HepG2 (cell line): Measurements from ENCODE around the gene MS4A3. TPM values are rescaled to one million over a fixed set of nuclear protein-coding genes. Genes with fewer than 3 reads are reported as not detected.

Source experiments
- ETV5 ChIP-seq: IDR thresholded peaks from 2 replicates; pipeline ENCODE4 v1.6.1; 2018; ENCODE audit warnings: missing biosample characterization, missing genetic modification reagents, inconsistent platforms, borderline replicate concordance
- FOXK1 ChIP-seq: sonication (generic); formaldehyde crosslinking; IDR thresholded peaks from 2 replicates; pipeline ENCODE4 v1.4.0; 2020; ENCODE audit warnings: low read depth, missing genetic modification reagents, borderline replicate concordance
- FOXM1 ChIP-seq: sonication (generic); formaldehyde crosslinking; IDR thresholded peaks from 2 replicates; pipeline ENCODE4 v1.5.0; 2020; ENCODE audit warnings: missing genetic modification reagents
- FOXP1 ChIP-seq, 2 experiments: fragments of 450-650 bp in 1 of 2; IDR thresholded peaks; 2 replicates each; pipeline ENCODE4 v1.6.1; 2017 to 2018; ENCODE audit warnings: antibody characterized with exemption in 1 of 2
- GABPB1 ChIP-seq: IDR thresholded peaks from 2 replicates; pipeline ENCODE4 v1.6.1; 2016; ENCODE audit warnings: mild to moderate bottlenecking, missing genetic modification reagents, moderate library complexity, missing compliant biosample characterization
- HMG20B ChIP-seq: conservative IDR thresholded peaks from 2 replicates; pipeline ENCODE4 v1.6.1; 2016; ENCODE audit warnings: missing genetic modification reagents, missing compliant biosample characterization
- HOXA7 ChIP-seq: sonication (generic); formaldehyde crosslinking; IDR thresholded peaks from 2 replicates; pipeline ENCODE4 v1.8.1; 2022; ENCODE audit warnings: mild to moderate bottlenecking, missing genetic modification reagents, moderate library complexity
- JUN ChIP-seq: sonication (generic); formaldehyde crosslinking; IDR thresholded peaks from 2 replicates; pipeline ENCODE4 v1.4.0; 2020; ENCODE audit warnings: mild to moderate bottlenecking, missing genetic modification reagents
- JUNB ChIP-seq: sonication (generic); formaldehyde crosslinking; IDR thresholded peaks from 2 replicates; pipeline ENCODE4 v1.8.0; 2022; ENCODE audit warnings: missing genetic modification reagents, mild to moderate bottlenecking, borderline replicate concordance
- MED13 ChIP-seq: sonication (generic); formaldehyde crosslinking; IDR thresholded peaks from 2 replicates; pipeline ENCODE4 v1.5.0; 2020; ENCODE audit warnings: missing genetic modification reagents
- MTF2 ChIP-seq: sonication (generic); formaldehyde crosslinking; IDR thresholded peaks from 2 replicates; pipeline ENCODE4 v1.5.0; 2020; ENCODE audit warnings: missing genetic modification reagents, borderline replicate concordance
- PTBP1 ChIP-seq: fragments of 200-400 bp; formaldehyde crosslinking; IDR thresholded peaks from 2 replicates; pipeline ENCODE4 v1.6.1; 2018; ENCODE audit warnings: low read length, low read depth; ENCODE audit not compliant: poor library complexity, severe bottlenecking
- SOX13 ChIP-seq, 3 experiments: fragments of 450-650 bp in 1 of 3; sonication (generic) in 1 of 3; formaldehyde crosslinking in 1 of 3; IDR thresholded peaks in 2 of 3; conservative IDR thresholded peaks in 1 of 3; 2 replicates each; pipeline versions ENCODE4 v1.5.0 to v1.6.1; 2016 to 2020; ENCODE audit warnings: antibody characterized with exemption in 1 of 3, mild to moderate bottlenecking in 1 of 3, missing compliant biosample characterization in 1 of 3, missing genetic modification reagents in 1 of 3, moderate library complexity in 1 of 3
- ZNF234 ChIP-seq: sonication (generic); formaldehyde crosslinking; conservative IDR thresholded peaks from 2 replicates; pipeline ENCODE4 v1.5.1; 2020; ENCODE audit warnings: mild to moderate bottlenecking, missing genetic modification reagents
- ZNF256 ChIP-seq: sonication (generic); formaldehyde crosslinking; conservative IDR thresholded peaks from 2 replicates; pipeline ENCODE4 v1.4.0; 2020; ENCODE audit warnings: missing genetic modification reagents
- ZNF292 ChIP-seq: sonication (generic); formaldehyde crosslinking; IDR thresholded peaks from 2 replicates; pipeline ENCODE4 v1.8.1; 2022; ENCODE audit warnings: mild to moderate bottlenecking, low read depth, missing genetic modification reagents, borderline replicate concordance
- ZNF563 ChIP-seq: sonication (generic); formaldehyde crosslinking; IDR thresholded peaks from 2 replicates; pipeline ENCODE4 v1.8.0; 2022; ENCODE audit warnings: mild to moderate bottlenecking, moderate library complexity, missing genetic modification reagents
- polyA plus RNA-seq, 8 experiments: library from polyadenylated mRNA; depleted of rRNA in 3 of 8; stranded (reverse) in 7 of 8; unstranded in 1 of 8; fragments of >200 nt; fragmentation: Illumina TruSeq in 4 of 8; extraction: Trizol in 4 of 8; gene quantifications; 2 replicates each; pipeline versions ENCODE4 v1.2.1 to v1.2.3, GENCODE V29; 2011 to 2016; ENCODE audit warnings: low read depth in 4 of 8, missing spikeins in 1 of 8, mixed read lengths in 1 of 8; ENCODE audit not compliant: insufficient read depth in 1 of 8
- total RNA-seq, 5 experiments: library from RNA; depleted of rRNA; stranded (reverse); fragments of >200 nt; fragmentation: Illumina TruSeq; extraction: Trizol; gene quantifications; 2 replicates each; pipeline ENCODE4 v1.2.3, GENCODE V29; 2016; ENCODE audit warnings: low read depth in 1 of 5
- TF ChIP-seq, protein P1 (sequence below): IDR thresholded peaks from 2 replicates; pipeline ENCODE4 v1.6.1; 2016; ENCODE audit warnings: mild to moderate bottlenecking
- TF ChIP-seq, protein P2 (sequence below): sonication (generic); formaldehyde crosslinking; IDR thresholded peaks from 2 replicates; pipeline ENCODE4 v1.8.1; 2023; ENCODE audit warnings: mild to moderate bottlenecking, missing genetic modification reagents
- TF ChIP-seq, protein P3 (sequence below): sonication (generic); formaldehyde crosslinking; IDR thresholded peaks from 2 replicates; pipeline ENCODE4 v1.5.0; 2020; ENCODE audit warnings: mild to moderate bottlenecking, missing genetic modification reagents
- TF ChIP-seq, protein P4 (sequence below), 2 experiments: fragments of 450-650 bp in 1 of 2; sonication (generic) in 1 of 2; formaldehyde crosslinking; IDR thresholded peaks; 2 replicates each; pipeline versions ENCODE4 v1.5.0 to v1.8.0; 2020 to 2022; ENCODE audit warnings: mild to moderate bottlenecking in 1 of 2, missing genetic modification reagents in 1 of 2
- TF ChIP-seq, protein P5 (sequence below): sonication (generic); IDR thresholded peaks from 2 replicates; pipeline ENCODE4 v1.6.1; 2016; ENCODE audit warnings: low read depth, borderline replicate concordance

Gene MS4A3
- total and polyA plus RNA-seq, 2 of the 13 experiments (the other 11 are each of a cell fraction or from before 2014, with no cell fraction given): not detected

DNA sequence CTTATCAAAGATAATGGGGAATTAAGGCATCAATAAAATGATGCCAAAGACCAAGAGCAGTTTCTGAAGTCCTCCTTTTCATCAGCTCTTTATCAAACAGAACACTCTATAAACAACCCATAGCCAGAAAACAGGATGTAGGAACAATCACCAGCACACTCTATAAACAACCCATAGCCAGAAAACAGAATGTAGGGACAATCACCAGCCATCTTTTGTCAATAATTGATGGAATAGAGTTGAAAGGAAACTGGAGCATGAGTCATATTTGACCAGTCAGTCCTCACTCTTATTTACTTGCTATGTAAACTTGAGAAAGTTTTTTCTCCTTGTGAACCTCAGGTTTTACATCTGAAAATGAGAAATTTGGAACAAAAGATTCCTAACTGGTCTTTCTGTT lies 42.0 kb downstream of the MS4A3 start (continued):
- TF ChIP-seq, protein P1, sequence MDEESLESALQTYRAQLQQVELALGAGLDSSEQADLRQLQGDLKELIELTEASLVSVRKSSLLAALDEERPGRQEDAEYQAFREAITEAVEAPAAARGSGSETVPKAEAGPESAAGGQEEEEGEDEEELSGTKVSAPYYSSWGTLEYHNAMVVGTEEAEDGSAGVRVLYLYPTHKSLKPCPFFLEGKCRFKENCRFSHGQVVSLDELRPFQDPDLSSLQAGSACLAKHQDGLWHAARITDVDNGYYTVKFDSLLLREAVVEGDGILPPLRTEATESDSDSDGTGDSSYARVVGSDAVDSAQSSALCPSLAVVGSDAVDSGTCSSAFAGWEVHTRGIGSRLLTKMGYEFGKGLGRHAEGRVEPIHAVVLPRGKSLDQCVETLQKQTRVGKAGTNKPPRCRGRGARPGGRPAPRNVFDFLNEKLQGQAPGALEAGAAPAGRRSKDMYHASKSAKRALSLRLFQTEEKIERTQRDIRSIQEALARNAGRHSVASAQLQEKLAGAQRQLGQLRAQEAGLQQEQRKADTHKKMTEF: peak; percentile 67
- no peak for TF ChIP-seq MED13
- no peak for TF ChIP-seq HMG20B
- 0 out of 2 replicates have a peak, but pooled peaks have one; percentile 38 for TF ChIP-seq JUN (CRISPR knock-in tag)
- no peak for TF ChIP-seq ZNF292
- TF ChIP-seq, protein P2, sequence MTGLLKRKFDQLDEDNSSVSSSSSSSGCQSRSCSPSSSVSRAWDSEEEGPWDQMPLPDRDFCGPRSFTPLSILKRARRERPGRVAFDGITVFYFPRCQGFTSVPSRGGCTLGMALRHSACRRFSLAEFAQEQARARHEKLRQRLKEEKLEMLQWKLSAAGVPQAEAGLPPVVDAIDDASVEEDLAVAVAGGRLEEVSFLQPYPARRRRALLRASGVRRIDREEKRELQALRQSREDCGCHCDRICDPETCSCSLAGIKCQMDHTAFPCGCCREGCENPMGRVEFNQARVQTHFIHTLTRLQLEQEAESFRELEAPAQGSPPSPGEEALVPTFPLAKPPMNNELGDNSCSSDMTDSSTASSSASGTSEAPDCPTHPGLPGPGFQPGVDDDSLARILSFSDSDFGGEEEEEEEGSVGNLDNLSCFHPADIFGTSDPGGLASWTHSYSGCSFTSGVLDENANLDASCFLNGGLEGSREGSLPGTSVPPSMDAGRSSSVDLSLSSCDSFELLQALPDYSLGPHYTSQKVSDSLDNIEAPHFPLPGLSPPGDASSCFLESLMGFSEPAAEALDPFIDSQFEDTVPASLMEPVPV (CRISPR knock-in tag): no peak
- TF ChIP-seq SOX13 (IDR thresholded peaks at IDR 0.05): peak; percentile 88
- TF ChIP-seq SOX13 (CRISPR knock-in tag; conservative IDR thresholded peaks at IDR 0.05 in 1 of 2, IDR thresholded peaks at IDR 0.05 in 1 of 2): peak in 1 of 2 experiments; percentile 95; a peak in 2 of 4 replicates
- TF ChIP-seq, protein P3, sequence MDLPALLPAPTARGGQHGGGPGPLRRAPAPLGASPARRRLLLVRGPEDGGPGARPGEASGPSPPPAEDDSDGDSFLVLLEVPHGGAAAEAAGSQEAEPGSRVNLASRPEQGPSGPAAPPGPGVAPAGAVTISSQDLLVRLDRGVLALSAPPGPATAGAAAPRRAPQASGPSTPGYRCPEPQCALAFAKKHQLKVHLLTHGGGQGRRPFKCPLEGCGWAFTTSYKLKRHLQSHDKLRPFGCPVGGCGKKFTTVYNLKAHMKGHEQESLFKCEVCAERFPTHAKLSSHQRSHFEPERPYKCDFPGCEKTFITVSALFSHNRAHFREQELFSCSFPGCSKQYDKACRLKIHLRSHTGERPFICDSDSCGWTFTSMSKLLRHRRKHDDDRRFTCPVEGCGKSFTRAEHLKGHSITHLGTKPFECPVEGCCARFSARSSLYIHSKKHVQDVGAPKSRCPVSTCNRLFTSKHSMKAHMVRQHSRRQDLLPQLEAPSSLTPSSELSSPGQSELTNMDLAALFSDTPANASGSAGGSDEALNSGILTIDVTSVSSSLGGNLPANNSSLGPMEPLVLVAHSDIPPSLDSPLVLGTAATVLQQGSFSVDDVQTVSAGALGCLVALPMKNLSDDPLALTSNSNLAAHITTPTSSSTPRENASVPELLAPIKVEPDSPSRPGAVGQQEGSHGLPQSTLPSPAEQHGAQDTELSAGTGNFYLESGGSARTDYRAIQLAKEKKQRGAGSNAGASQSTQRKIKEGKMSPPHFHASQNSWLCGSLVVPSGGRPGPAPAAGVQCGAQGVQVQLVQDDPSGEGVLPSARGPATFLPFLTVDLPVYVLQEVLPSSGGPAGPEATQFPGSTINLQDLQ (CRISPR knock-in tag): no peak
- TF ChIP-seq, protein P4, sequence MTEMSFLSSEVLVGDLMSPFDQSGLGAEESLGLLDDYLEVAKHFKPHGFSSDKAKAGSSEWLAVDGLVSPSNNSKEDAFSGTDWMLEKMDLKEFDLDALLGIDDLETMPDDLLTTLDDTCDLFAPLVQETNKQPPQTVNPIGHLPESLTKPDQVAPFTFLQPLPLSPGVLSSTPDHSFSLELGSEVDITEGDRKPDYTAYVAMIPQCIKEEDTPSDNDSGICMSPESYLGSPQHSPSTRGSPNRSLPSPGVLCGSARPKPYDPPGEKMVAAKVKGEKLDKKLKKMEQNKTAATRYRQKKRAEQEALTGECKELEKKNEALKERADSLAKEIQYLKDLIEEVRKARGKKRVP (CRISPR knock-in tag; IDR thresholded peaks at IDR 0.05): peak in 1 of 2 experiments; percentile 52; a peak in 1 of 4 replicates
- TF ChIP-seq, protein P5, sequence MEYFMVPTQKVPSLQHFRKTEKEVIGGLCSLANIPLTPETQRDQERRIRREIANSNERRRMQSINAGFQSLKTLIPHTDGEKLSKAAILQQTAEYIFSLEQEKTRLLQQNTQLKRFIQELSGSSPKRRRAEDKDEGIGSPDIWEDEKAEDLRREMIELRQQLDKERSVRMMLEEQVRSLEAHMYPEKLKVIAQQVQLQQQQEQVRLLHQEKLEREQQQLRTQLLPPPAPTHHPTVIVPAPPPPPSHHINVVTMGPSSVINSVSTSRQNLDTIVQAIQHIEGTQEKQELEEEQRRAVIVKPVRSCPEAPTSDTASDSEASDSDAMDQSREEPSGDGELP: no peak
- TF ChIP-seq FOXM1 (CRISPR knock-in tag): no peak
- TF ChIP-seq FOXP1 (IDR thresholded peaks at IDR 0.05): peak; percentile 75; the same call in 1 of the 2 replicates
- TF ChIP-seq FOXP1 (CRISPR knock-in tag; IDR thresholded peaks at IDR 0.05): peak; percentile 95
- peak; percentile 67; the same call in 1 of the 2 replicates for TF ChIP-seq JUNB
- TF ChIP-seq HOXA7: no peak
- TF ChIP-seq FOXK1 (CRISPR knock-in tag): 0 out of 2 replicates have a peak, but pooled peaks have one; percentile 43
- TF ChIP-seq ZNF563 (CRISPR knock-in tag): no peak
- TF ChIP-seq PTBP1: no peak
- TF ChIP-seq MTF2 (CRISPR knock-in tag): no peak
- TF ChIP-seq ETV5 (CRISPR knock-in tag): peak; percentile 79; the same call in 1 of the 2 replicates
- no peak for TF ChIP-seq ZNF256 (CRISPR knock-in tag)
- no peak for TF ChIP-seq GABPB1 (CRISPR knock-in tag)
- TF ChIP-seq ZNF234: no peak
